ENCODE data around the gene RDH5.

Gene RDH5

DNA sequence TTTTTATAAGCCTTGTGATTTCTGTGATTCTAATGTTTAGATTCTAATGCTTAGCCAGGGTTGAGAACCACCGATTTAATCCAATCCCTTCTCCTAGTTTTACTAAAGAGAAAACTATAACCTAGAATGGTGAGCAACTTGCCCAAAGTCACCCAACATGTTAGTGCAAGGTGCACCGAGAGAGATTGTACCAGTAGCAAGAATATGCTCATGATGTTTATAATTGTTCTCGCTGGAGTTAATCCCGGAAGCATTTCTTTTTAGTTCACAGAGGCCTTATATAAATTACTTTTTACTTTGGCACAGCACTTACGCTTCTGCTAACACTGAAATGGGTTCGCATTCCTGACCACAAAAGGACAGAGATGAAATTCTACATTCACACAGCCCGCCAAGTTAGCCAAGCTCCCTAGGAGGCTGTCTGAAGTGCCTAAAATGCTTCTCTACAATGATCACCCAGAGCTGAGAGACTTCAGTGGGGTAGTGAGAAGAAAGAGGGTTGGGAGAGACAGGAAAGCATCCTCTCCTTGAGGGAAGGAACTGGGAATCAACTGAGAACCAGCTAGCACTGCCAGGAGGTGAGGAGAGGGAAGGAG, 4.9 kb upstream of the RDH5 start:
- DNase-seq = no peak

DNA sequence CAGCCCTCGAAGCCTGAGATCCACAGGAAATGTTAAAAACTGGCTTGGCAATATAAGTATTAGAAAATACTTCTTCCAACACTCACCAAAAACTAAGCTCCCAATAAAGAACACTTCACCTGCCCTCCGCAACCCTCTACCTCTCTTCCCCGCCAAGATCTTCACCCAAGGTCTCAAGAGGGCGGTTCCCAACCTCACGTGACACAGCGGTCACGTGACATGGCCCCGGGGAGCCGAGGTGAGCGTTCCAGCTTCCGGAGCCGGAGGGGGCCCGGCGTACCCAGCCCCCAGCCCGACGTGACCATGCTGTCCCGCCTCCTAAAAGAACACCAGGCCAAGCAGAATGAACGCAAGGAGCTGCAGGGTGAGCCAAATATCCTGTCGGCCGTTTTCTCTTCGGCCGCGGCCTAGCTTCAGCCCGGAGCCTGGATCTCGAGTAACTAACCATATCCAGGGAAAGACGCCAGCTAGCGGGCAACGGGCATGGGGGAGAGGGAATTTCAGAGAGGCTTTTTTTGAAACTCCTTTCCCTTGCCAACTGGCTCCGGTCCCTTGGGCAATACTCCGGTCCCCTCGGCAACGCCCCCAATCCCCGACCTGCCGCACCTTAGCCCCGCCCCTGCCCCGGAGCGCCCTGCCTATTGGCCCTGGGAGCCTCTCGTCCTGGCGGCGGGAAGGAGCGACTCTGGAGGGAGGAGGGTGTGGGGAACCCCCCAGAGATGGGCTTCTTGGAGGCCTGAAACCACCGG, 4.2 kb upstream of the RDH5 start, which contains the start of gene BLOC1S1:
Gene BLOC1S1, plus strand, starts transcription at position 214 of the 749 bp plus-strand sequence. Its CDS starts 6 bp downstream, at position 220.
- DNase-seq = peak; percentile 87 to 93

DNA sequence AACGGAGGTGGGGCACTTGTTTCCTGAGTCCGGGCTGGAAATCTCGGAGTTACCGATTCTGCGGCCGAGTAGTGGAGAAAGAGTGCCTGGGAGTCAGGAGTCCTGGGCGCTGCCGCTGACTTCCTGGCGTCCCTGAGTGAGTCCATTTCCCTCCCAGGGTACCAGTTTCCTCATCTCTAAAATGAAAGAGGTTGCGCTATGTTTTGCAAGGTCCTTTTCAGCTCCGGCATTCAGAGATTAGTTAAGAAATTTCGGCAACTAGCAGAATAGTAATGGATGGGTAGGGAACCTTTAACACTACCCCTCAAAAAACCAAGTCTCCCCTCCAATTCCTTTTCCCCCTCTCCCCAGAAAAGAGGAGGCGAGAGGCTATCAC, 3.6 kb upstream of the RDH5 start:
- DNase-seq = no peak

DNA sequence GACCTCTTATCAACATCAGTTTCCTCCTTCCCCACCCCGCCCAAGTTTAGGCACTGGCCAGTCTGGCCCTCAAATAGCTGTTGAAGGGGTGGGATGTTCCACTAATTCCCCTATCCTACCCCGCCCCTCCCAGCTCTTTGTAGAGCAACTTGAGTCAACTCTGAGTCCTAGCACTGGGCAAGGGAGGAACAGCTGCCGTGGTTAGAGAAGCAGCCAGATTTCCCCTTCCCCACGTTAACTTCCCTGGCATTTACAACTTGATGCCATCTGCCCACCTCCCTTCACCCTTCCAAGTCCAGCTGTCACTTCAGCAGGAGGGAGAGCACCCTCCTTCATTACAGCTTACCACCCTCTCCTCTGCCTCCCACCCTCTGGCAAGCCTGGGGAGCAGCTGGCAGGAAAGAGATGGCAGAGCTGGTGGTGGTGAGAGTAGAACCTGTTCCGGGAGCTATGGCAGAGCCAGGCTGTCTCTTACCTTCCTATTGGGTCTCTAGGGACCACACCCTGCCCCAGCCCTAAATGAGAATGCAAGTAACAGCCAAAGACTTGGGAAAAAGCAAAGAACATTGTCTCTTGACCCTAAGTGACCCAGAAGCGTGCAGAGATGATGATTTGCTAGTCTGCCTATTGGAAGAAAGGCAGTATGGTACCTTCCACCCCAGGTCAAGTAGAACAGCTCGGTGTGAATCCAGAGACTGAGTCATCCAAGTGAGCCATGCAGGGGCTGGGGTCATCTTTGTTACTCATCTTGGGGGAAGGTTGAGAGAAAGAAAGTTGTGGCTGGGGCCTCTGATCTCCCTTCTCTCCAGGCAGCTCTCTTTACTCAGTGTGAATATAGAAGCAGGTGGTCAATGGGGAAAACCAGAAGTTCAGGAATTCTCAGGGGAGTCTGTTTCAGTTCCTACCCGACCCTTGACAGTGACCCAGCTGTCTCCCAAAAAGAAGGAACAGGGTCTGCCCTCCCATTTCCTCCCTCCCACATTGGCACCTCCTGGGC, 2.9 kb upstream of the RDH5 start:
- no peak for DNase-seq

DNA sequence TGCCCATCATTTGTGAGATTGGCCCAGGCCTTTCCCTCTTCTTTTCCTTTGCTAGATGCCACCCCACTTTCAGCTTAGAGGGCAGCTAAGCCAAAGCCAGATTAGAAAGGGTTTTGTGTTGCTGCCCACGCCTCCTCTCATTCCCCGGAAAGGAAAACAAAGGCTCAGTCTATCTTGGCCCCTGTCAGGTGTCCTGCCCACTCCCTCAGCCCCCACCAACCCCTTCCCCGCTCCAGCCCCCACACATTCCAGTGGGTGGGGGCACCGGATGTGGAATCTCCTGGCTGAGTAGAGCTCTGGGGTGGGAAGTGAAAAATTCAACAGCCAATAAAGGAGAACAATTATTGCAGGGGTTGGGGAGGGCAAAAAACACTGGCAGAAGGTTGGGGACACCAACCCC, 2.2 kb upstream of the RDH5 start:
- DNase-seq = no peak

DNA sequence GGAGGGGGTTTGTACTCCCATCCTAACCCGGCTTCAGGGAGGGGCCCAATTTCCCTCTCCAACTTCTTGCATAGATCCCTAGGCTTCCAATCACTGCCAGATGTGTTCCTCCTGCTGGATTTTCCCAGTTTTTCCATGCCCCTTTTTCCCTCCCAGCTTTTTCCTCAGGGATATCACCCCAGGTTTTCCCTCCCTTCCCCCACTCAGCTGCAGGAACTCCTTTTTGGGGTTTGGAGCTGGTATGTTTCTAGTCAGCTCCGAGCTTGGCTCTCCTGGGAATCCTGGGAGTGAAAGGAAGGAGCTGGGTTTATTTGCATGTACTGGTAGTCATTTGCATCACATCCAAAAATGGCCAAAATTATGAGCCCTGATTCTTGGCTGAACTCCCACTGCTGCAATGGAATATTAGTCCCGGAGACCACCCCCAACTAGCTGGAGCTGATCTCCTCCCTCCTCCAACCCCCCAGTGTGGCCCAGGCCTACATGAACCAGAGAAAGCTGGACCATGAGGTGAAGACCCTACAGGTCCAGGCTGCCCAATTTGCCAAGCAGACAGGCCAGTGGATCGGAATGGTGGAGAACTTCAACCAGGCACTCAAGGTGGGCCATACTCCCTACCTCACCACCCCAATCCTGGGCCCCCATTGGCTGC, 1.4 kb upstream of the RDH5 start:
- DNase-seq = no peak

DNA sequence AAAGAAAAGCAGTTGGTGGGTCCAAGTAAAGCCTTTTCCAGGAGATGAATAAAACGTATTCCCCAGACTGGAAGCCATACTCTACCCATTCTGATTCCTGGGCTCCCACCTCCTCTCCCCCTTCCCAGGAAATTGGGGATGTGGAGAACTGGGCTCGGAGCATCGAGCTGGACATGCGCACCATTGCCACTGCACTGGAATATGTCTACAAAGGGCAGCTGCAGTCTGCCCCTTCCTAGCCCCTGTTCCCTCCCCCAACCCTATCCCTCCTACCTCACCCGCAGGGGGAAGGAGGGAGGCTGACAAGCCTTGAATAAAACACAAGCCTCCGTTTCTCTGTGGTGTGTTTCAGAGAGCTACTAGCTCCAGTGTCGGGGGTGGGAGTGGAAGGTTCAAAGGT, 822 bp upstream of the RDH5 start:
- no peak for DNase-seq

DNA sequence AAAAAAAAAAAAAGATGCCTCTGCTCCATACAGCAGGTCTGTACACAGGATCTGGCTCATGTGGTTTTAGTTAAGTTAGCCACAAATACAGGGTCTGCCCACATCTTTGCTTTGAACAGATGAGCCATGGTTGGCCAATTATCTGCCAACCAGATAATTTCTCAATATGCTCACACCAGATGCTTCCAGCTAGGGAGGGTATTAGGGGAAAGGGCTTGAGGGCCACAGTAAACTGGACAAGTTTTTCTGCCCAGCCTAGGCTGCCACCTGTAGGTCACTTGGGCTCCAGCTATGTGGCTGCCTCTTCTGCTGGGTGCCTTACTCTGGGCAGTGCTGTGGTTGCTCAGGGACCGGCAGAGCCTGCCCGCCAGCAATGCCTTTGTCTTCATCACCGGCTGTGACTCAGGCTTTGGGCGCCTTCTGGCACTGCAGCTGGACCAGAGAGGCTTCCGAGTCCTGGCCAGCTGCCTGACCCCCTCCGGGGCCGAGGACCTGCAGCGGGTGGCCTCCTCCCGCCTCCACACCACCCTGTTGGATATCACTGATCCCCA, 776 bp downstream of the RDH5 start:
- DNase-seq = no peak

DNA sequence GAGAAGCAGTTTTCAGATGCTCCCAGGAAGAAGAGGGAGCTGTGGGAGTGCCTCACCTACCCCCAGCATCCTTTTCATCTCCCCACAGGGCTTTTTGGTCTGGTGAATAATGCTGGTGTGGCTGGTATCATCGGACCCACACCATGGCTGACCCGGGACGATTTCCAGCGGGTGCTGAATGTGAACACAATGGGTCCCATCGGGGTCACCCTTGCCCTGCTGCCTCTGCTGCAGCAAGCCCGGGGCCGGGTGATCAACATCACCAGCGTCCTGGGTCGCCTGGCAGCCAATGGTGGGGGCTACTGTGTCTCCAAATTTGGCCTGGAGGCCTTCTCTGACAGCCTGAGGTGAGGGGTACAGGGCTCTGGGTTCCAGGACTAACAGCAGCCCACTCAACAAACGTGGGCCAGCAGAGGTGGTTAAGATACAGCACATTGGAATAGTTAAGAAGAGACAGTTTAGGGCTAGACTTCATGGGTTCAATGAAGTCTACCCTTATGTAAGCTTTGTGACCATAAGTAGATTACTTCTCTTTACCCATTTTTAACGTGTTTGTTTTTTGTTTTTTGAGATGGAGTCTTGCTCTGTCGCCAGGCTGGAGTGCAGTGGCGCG, 1.5 kb downstream of the RDH5 start:
- DNase-seq = no peak

DNA sequence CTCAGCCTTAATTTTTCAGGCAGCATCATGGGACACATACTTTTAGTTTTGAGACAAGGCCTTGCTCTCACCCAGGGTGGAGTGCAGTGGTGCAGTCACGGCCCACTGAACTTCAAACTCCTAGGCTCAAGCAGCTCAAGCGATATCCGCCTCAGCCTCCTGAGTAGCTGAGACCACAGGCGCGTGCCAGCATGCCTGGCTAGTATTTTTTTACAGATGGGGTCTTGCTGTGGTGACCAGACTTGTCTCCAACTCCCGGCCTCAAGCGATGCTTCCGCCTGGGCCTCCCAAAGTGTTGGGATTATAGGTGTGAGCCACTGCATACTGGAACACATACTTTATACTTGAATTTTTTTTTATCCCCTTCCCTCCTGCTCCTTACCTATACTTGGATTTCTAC, 2.8 kb downstream of the RDH5 start:
- DNase-seq = no peak

DNA sequence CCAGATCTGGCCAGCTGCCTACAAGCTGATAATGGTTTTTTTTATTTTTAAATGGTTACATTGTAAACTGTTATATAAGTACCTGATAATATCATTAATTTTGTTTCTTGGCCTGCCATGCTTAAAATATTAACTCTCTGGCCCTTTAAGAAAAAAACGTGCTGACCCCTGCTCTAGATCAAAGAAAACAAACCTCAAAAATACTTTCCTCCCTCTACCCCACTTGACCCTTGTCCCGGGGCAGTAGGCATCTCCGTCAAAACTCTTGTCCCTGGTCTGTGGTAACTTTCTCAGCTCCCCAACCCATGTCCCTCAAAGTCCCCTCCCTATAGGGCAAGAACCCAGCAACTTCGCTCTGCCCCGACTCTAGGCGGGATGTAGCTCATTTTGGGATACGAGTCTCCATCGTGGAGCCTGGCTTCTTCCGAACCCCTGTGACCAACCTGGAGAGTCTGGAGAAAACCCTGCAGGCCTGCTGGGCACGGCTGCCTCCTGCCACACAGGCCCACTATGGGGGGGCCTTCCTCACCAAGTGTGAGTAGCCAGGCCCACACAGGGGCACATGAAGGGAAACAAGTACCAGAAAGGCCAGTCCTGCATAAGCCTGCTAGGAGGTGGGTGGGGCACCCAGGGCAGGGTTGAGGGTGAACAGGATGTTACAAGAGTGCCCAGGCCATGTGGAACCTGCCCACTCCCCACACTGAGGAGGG, 3.5 kb downstream of the RDH5 start:
- no peak for DNase-seq

DNA sequence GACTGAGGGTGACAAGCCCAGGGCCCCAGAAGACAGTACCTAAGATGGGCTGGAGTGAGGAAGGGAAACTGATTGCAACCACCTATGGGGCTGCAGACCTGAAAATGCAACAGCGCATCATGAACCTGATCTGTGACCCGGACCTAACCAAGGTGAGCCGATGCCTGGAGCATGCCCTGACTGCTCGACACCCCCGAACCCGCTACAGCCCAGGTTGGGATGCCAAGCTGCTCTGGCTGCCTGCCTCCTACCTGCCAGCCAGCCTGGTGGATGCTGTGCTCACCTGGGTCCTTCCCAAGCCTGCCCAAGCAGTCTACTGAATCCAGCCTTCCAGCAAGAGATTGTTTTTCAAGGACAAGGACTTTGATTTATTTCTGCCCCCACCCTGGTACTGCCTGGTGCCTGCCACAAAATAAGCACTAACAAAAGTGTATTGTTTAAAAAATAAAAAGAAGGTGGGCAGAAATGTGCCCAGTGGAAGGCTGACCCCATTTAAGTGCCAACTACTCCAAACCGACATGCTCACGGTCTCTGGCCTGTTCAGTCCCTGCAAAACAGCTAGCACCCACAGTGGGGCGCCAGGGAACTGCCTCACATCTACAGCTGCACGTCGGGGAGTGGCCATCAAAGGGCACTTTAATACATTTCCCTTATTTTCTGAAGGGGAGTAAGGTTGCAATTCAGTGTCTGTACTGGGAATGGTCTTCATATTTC, 4.2 kb downstream of the RDH5 start:
- DNase-seq = peak; percentile 51 to 58

DNA sequence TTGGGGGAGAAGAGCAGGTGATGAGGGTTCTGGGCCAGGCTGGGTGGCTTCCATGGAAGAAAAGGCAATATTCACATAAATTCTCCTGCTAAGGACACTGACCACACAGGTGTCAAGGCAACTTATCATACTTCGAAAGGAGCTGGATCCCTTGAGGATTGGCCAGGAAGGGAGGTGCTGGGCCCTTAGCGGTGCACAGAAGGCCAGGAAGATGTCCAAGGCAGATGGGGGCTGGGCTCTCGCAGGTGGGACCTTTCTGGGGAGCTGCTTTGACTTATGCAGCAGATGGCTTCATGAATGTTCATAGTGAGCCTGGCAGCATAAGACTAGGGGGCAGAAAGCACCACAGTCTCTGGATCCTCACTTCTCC, 4.7 kb downstream of the RDH5 start:
- DNase-seq = no peak

DNA sequence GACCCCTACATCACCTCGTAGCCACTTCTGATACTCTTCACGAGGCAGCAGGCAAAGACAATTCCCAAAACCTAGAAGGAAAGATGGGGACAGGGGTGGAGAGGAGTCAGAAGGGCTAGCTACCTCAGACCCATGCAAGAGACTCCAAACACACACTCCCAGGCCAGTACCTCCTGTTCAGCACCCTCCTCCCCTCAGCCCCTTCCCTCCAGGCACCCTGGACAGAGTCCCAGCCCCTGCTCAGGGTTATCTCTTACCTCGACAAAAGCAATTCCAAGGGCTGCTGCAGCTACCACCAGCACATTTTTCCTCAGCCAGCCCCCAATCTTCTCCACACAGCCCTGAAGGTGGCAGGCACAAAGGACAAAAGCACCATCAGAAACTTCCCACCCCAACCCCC, 5.4 kb downstream of the RDH5 start:
- no peak for DNase-seq

DNA sequence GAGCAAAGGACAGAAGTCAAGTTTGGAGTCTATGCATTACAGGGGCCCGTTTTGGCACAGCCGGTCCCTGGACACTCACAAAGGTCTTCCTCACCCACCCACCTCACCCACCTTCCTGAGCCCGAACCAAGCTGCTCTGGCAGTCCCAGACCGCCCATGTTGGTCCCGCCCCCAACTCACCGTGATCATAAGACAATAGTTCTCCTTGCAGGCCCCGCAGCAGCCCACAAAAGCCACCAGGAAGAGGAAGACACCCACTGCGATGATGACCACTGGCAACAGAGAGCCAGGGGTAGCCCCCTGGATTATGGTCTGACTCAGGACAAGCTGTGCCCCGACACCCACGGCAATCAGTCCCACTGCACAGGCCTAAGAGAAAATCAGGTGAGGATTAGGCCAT, 6.8 kb downstream of the RDH5 start:
- DNase-seq = no peak

DNA sequence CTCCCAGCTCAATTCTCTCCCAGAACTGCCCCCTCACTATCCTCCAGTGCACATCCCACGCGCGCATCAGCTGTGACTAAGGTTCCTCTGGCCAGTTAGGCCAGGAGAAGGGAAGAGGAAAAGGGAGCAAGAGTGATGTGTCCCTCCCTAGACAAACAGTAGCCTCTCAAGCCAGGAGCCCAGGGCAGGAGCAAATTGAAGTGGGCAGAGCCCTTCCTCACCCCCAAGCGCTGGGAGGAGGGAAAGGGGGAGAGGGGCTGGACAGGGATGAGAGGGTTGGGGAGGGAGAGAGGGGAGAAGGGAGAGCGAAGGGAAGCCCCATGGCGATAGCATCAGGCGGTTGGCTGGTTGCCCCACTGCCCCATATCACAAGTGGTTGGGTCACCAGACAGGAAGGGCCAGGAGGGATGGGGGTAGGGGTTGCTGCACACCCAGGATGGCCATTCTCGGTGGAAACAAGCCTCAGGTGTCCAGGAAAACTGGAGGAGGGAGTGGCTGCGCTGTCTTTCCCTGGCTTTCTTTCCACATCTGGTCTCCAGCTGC, 7.5 kb downstream of the RDH5 start:
- no peak for DNase-seq

DNA sequence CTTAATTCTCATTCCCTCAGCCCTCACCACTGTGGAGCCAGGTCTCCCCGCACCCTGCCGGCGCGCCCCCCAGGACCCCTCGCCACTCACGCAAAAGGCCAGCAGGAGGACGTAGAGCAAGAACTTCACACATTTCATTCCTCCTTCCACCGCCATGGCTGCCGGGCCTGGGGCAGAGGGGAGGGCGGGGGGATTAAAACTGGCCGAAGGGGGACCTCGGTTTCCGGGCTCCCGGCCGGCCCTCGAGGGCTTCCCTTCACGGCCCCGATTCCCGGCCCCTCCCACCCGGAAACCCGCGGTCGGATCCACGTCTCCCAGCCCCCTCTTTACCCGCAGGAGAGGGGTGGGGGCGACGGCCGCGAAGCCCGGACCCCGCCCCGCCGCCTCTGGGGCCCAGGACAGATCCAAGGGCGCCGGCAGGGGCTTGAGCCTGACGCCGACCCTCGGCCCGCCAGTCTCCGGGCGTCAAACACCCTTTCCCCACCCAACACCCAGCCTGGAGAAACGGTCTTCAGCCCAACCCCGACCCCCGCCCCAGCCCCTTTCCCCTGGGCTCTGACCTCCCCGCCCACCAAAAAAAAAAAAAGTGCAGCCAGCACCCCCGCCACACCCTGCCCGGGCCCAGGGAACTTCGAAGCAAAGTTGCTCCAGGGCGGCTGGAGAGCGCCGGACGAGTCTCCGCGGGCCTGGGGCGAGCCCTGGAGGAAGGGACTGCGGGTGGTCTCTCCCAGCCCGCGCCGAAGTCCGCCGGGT, 8.2 kb downstream of the RDH5 start:
- peak in 1 of 2 experiments; percentile 40 for DNase-seq

DNA sequence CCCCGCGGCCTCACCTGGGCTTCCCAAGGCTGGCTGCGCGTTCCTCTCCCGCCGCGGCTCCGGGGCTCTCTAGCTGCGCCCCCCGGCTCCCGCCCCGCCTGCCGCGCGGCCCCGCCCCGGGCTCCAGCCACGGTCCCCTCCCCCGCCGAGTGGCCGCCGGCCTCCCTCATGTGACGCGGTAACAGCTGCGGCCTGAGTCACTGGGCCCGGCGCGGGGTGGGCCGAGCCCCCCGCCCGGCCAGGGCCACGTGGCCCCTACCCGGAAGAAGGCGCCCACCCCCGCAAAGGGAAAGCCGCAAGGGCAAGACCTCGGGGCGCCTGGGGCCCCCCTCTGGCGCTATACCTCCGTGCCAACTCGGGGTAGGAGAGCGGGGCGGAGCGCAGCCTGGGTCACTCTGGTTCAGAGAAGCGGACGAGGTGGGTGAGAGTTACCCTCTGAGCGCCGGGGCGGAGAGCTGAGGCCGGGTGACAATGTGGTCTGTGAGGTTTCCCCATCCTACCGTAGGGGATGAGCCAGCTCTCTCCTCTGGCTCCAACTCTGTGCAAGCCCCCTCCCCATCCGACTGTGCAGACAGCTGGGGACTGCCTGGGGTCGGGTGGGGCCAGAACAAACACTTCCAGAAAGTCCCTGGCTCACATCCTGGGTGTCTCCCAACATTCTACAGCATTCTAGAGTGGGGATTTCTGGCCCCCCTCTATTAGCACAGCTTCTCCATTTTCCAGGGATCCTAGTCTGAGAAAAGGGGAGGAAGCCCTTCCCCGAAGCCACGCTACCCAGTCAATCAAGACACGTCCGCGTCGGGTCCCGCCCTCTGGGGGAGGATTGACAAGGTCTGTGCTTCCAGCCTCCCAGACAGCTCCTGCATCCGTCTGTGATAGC, 9.0 kb downstream of the RDH5 start, which contains the start of gene CD63:
Gene CD63, minus strand, starts transcription at position 71 of the 880 bp plus-strand sequence. CDS start 668 bp downstream, outside the sequence.
- DNase-seq = peak; percentile 75
